ENCODE measurements around the gene SLC8B1.
A peak's percentile ranks its signal among the peaks of the same experiment; 100 is the strongest.
"Not testable (repeated sequence)": the region's sequence is repeated elsewhere in the genome, so short reads cannot be mapped to it uniquely, and the experiment has no call there.

The SLC8B1 gene

GRCh38 chr12:113358381-113359132 is 23.6 kb upstream of the SLC8B1 start, which contains the start of gene PLBD2:
Gene PLBD2, plus strand, starts transcription at chr12:113358587. Its CDS starts 14 bp downstream, at chr12:113358601.
- peak; percentile 96 for DNase-seq (ENCODE audit: low read depth)
- peak within 1 kb of the TSS; percentile 90 for H3K4me3 ChIP-seq (ENCODE audit: low read depth, low read length)
- TF ChIP-seq CTCF (IDR thresholded peaks at IDR 0.05; ENCODE audit: insufficient read depth, low read depth, low read length, missing control alignments), result no peak

- DNase-seq (ENCODE audit: low read depth); H3K4me3 ChIP-seq (ENCODE audit: low read depth, low read length): not testable (repeated sequence)
Observed at GRCh38 chr12:113354192-113354591, 19.3 kb upstream of the SLC8B1 start.

GRCh38 chr12:113351089-113351488 is 16.2 kb upstream of the SLC8B1 start:
- DNase-seq (ENCODE audit: low read depth), result no peak
- no peak overlapping the region for H3K4me3 ChIP-seq (ENCODE audit: low read depth, low read length)
- TF ChIP-seq CTCF (IDR thresholded peaks at IDR 0.05; ENCODE audit: insufficient read depth, low read depth, low read length, missing control alignments), result no peak

- no peak for TF ChIP-seq CTCF (IDR thresholded peaks at IDR 0.05; ENCODE audit: insufficient read depth, low read depth, low read length, missing control alignments)
- DNase-seq (ENCODE audit: low read depth), result no peak
- no peak overlapping the region for H3K4me3 ChIP-seq (ENCODE audit: low read depth, low read length)
Observed at GRCh38 chr12:113348849-113349536, 14.1 kb upstream of the SLC8B1 start.

GRCh38 chr12:113347892-113348291 is 13.0 kb upstream of the SLC8B1 start:
- H3K4me3 ChIP-seq (ENCODE audit: low read depth, low read length), result no peak overlapping the region
- no peak for TF ChIP-seq CTCF (IDR thresholded peaks at IDR 0.05; ENCODE audit: insufficient read depth, low read depth, low read length, missing control alignments)
- DNase-seq (ENCODE audit: low read depth), result no peak

- TF ChIP-seq CTCF (IDR thresholded peaks at IDR 0.05; ENCODE audit: insufficient read depth, low read depth, low read length, missing control alignments), result no peak
- no peak for DNase-seq (ENCODE audit: low read depth)
- H3K4me3 ChIP-seq (ENCODE audit: low read depth, low read length), result no peak overlapping the region
Observed at GRCh38 chr12:113347107-113347506, 12.2 kb upstream of the SLC8B1 start.

GRCh38 chr12:113346353-113346752 is 11.4 kb upstream of the SLC8B1 start:
- TF ChIP-seq CTCF (IDR thresholded peaks at IDR 0.05; ENCODE audit: insufficient read depth, low read depth, low read length, missing control alignments), result no peak
- no peak overlapping the region for H3K4me3 ChIP-seq (ENCODE audit: low read depth, low read length)
- DNase-seq (ENCODE audit: low read depth), result no peak

Data from GM12865 (cell line).